ENCODE results near the gene CPXM2. TPM values are rescaled to one million over a fixed set of nuclear protein-coding genes. Genes with fewer than 3 reads are reported as not detected.
A peak's percentile ranks its signal among the peaks of the same experiment; 100 is the strongest.

CPXM2 gene
- total RNA-seq, 4 donors from 2014 or later: 56.8 to 150 (median 96.9) TPM

DNA sequence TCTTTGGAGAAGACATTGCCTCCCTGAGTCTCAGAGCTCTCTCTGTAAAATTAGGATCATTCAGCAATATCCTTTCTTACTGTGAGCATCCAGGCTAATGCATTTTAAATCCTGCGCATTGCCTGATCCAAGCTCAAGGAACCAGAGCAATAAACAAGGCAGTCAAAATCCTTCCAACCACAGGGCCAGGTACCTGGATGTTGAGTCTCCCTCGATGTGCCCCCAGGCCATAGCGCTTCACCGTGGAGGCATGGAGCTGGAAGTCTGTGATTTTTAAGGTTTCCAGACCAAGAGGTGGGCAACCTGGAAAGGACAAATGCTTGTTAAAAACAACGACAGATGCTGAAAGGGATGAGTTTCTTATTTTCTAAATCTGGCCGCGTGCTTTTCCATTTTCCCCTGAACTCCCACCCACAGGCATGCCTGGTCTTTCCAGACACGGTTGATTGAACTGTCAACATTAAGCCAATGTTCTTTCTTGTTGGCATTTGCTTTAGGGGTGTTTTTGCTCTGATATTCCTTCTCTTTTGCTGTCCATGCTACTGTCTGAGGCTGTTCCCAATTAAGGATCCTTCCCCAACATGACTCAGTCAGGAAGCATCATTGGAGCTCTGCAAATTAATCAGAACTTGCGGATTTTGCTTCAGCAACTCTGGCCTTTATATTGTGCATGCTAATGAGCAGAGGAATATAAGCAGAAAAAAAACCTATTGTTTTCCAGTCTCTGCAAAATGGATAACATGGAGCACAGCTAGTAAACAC lies 29.0 kb downstream of the CPXM2 start:
- Histone ChIP-seq H3K9me3 (no peaks in the 10 kb centered on the region), H3K27me3 (no peaks in the 10 kb centered on the region), H3K27ac (replicated peaks in 1 of 4) (peak overlapping the region; percentile 89 to 95 (median 92)), H3K4me1 (peaks cover 0 to 95% (median 84%) of the 10 kb centered on the region in 4 donors), H3K4me3 (no peak overlapping the region), H3K36me3 (peaks cover 0 to 12% (median 0%) of the 10 kb centered on the region in 4 donors)
- TF ChIP-seq EP300 (IDR thresholded peaks at IDR 0.05): no peak
- intact Hi-C loops (cut with DNase I): no loop called here
- whole genome bisulfite sequencing: 73% methylated on average over 9 of the region's 9 CpGs
- DNase-seq (ENCODE audit: extremely low spot score): no peak

DNA sequence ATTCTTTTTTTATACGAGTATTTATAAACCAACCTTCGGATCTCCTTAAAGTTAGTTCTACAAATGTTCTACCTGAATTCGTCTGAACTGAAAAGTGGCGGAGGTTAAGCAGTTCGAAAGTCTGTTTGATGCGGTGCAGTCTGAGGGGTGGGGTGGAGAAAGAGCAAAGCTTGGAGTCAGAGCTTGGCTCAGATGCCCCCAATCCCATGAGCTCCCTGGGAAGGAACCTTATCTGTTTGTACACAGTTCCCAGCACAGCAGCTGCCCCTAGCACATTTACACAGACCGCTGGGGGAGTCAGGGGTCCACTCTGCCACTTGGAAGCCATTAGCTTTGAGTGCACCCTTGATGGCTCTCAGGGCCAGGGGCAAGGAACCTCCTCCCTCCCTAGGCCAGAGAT lies 30.8 kb downstream of the CPXM2 start:
- Histone ChIP-seq H3K27me3 (no peaks in the 10 kb centered on the region), H3K4me1 (peaks cover 0 to 91% (median 77%) of the 10 kb centered on the region in 4 donors), H3K9me3 (no peaks in the 10 kb centered on the region), H3K27ac (replicated peaks in 1 of 4) (peak overlapping the region; percentile 55 to 95 (median 92)), H3K4me3 (no peak overlapping the region), H3K36me3 (peaks cover 0 to 12% (median 0%) of the 10 kb centered on the region in 4 donors)
- no peak for TF ChIP-seq POLR2A (IDR thresholded peaks at IDR 0.05; ENCODE audit: low read depth)
- TF ChIP-seq, protein P1, sequence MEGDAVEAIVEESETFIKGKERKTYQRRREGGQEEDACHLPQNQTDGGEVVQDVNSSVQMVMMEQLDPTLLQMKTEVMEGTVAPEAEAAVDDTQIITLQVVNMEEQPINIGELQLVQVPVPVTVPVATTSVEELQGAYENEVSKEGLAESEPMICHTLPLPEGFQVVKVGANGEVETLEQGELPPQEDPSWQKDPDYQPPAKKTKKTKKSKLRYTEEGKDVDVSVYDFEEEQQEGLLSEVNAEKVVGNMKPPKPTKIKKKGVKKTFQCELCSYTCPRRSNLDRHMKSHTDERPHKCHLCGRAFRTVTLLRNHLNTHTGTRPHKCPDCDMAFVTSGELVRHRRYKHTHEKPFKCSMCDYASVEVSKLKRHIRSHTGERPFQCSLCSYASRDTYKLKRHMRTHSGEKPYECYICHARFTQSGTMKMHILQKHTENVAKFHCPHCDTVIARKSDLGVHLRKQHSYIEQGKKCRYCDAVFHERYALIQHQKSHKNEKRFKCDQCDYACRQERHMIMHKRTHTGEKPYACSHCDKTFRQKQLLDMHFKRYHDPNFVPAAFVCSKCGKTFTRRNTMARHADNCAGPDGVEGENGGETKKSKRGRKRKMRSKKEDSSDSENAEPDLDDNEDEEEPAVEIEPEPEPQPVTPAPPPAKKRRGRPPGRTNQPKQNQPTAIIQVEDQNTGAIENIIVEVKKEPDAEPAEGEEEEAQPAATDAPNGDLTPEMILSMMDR (IDR thresholded peaks at IDR 0.05): no peak
- TF ChIP-seq EP300 (IDR thresholded peaks at IDR 0.05): no peak
- no peak for TF ChIP-seq POLR2AphosphoS5 (IDR thresholded peaks at IDR 0.05)
- WGBS: 74% methylated on average over 7 of the region's 7 CpGs
- no peak for DNase-seq (ENCODE audit: extremely low spot score)
- intact Hi-C loops (cut with DNase I): no loop called here

DNA sequence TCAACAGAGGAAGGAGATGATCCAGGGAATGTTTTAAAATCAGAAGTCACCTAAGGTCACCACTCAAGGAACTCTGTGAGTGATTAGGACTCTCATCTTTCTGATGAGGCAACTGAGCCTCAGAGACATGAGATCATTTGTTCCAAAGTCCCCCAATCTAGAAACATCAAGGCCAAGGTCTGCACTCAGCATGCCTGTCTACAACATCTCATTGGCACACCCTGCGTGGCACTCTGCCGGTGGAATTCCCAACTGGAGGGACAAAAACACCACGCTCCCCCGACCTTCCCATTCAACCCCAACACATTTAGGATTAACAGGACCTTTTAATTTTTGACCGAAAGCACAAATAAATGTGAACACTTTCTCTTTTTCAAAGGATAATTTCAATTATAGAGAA lies 31.4 kb downstream of the CPXM2 start:
- Histone ChIP-seq H3K4me3 (no peak overlapping the region), H3K9me3 (no peaks in the 10 kb centered on the region), H3K27me3 (no peaks in the 10 kb centered on the region), H3K4me1 (peaks cover 0 to 91% (median 77%) of the 10 kb centered on the region in 4 donors), H3K27ac (replicated peaks in 1 of 4) (peak overlapping the region; percentile 71 to 95 (median 92)), H3K36me3 (peaks cover 0 to 12% (median 0%) of the 10 kb centered on the region in 4 donors)
- no peak for DNase-seq (ENCODE audit: extremely low spot score)
- intact Hi-C loops (cut with DNase I): no loop called here
- TF ChIP-seq POLR2AphosphoS5 (IDR thresholded peaks at IDR 0.05): no peak
- WGBS: 89% methylated on average over 5 of the region's 5 CpGs

DNA sequence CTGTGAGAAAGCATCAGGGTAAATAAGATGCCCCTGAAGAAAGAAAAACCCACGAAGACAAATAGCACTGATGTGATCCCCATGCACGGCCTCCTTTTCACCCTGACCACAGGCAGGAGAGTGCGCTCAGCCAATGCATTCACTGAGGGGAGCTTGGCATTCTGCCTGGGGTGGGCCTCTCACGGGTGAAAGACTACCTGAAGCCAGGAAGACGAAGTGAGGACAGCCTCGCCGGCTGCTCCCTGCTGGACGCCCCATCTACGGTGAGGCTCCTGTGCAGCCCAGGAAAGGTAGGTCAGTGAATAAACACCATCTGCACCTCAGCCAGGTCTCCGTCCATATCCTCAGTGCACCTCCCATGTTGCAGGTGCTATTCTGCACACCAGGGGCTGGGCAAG lies 32.0 kb downstream of the CPXM2 start:
- Histone ChIP-seq H3K4me3 (no peak overlapping the region), H3K27ac (replicated peaks in 1 of 4) (peak overlapping the region; percentile 71 to 95 (median 92)), H3K4me1 (peaks cover 0 to 91% (median 80%) of the 10 kb centered on the region in 4 donors), H3K36me3 (peaks cover 0 to 12% (median 0%) of the 10 kb centered on the region in 4 donors), H3K9me3 (no peaks in the 10 kb centered on the region), H3K27me3 (no peaks in the 10 kb centered on the region)
- TF ChIP-seq EP300 (IDR thresholded peaks at IDR 0.05): no peak
- no peak for TF ChIP-seq POLR2A (IDR thresholded peaks at IDR 0.05; ENCODE audit: low read depth)
- no peak for TF ChIP-seq POLR2AphosphoS5 (IDR thresholded peaks at IDR 0.05)
- TF ChIP-seq, protein P1 (IDR thresholded peaks at IDR 0.05): no peak
- no peak for DNase-seq (ENCODE audit: extremely low spot score)
- 69% methylated on average over 7 of the region's 10 CpGs for WGBS
- intact Hi-C loops (cut with DNase I): no loop called here

DNA sequence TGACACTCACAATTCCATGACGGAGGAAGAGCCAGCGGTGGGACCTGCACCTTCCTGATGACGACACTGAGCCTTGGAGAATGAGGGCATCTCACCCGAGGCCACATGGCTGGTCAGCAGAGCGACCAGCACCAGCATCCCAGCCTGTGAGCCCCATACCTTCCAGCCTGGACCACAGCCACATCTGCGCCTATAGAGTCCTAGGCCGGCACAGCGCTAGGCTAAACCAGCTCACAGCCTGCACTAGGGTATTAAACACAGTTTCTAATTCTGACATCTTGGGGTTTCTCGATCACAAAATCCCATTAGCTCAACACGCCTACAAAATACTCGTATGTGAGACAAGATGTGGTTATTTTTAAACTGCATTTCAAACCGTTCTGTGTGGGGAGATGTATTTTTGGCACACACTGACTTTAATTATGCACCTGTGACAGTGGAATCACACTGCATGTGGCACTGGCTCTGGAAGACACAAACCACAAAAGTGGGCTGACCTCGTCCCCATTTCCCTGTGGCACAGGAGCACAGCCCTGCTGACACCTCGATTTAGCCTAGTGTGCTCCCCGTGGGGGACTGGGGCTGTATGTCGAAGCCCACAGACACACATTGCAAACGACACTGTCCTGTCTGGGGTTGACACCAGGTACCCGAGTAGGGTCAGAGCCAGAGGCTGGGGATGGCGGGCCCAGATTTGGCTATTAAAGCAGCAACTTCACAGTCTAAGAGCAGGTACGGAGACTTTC lies 32.5 kb downstream of the CPXM2 start:
- intact Hi-C loops (cut with DNase I): no loop called here
- peaks cover 0 to 89% (median 77%) of the 10 kb centered on the region in 4 donors for H3K4me1 ChIP-seq

More for the DNA sequence above, 32.5 kb downstream of the CPXM2 start:
- Histone ChIP-seq H3K4me3 (no peak overlapping the region), H3K36me3 (peaks cover 0 to 12% (median 0%) of the 10 kb centered on the region in 4 donors), H3K9me3 (no peaks in the 10 kb centered on the region), H3K27ac (replicated peaks in 1 of 4) (peak overlapping the region; percentile 71 to 95 (median 92)), H3K27me3 (no peaks in the 10 kb centered on the region)
- no peak for DNase-seq (ENCODE audit: extremely low spot score)
- WGBS: 59% methylated on average over 16 of the region's 20 CpGs
- TF ChIP-seq, protein P1 (IDR thresholded peaks at IDR 0.05): no peak
- TF ChIP-seq EP300 (IDR thresholded peaks at IDR 0.05) (no peak), POLR2AphosphoS5 (IDR thresholded peaks at IDR 0.05) (no peak), POLR2A (IDR thresholded peaks at IDR 0.05; ENCODE audit: low read depth) (no peak)

Data from esophagus muscularis mucosa (tissue), 4 donors.